HepG2 (cell line): Measurements from ENCODE around the gene STK39. TPM values are rescaled to one million over a fixed set of nuclear protein-coding genes. Genes with fewer than 3 reads are reported as not detected.

Source experiments
- GATAD1 ChIP-seq: IDR thresholded peaks from 2 replicates; pipeline ENCODE4 v1.6.1; 2016; ENCODE audit warnings: missing genetic modification reagents, missing compliant biosample characterization
- HMGA1 ChIP-seq: sonication (generic); formaldehyde crosslinking; conservative IDR thresholded peaks from 2 replicates; pipeline ENCODE4 v1.4.0; 2020; ENCODE audit warnings: missing genetic modification reagents
- HOXD1 ChIP-seq: sonication (generic); formaldehyde crosslinking; IDR thresholded peaks from 2 replicates; pipeline ENCODE4 v1.5.0; 2020; ENCODE audit warnings: missing genetic modification reagents
- MXI1 ChIP-seq: IDR thresholded peaks from 3 replicates; pipeline ENCODE4 v1.6.1; 2012; ENCODE audit warnings: low read depth, low read length, inconsistent platforms, borderline replicate concordance
- NCOA5 ChIP-seq: sonication (generic); formaldehyde crosslinking; IDR thresholded peaks from 2 replicates; pipeline ENCODE4 v1.4.0; 2020; ENCODE audit warnings: missing genetic modification reagents
- NR2F1 ChIP-seq, 2 experiments: fragments of 450-650 bp in 1 of 2; formaldehyde crosslinking in 1 of 2; IDR thresholded peaks; 2 replicates each; pipeline versions ENCODE4 v1.5.0 to v1.6.1; 2016 to 2020; ENCODE audit warnings: mild to moderate bottlenecking in 1 of 2, missing compliant biosample characterization in 1 of 2, missing genetic modification reagents in 1 of 2, moderate library complexity in 1 of 2
- RFX1 ChIP-seq: fragments of 450-650 bp; IDR thresholded peaks from 2 replicates; pipeline ENCODE4 v1.6.1; 2017
- SP5 ChIP-seq: IDR thresholded peaks from 2 replicates; pipeline ENCODE4 v1.6.1; 2016; ENCODE audit warnings: low read depth, borderline replicate concordance
- U2AF1 ChIP-seq: fragments of 200-400 bp; formaldehyde crosslinking; optimal IDR thresholded peaks from 2 replicates; pipeline ENCODE3; 2017; ENCODE audit warnings: mild to moderate bottlenecking, low read depth, low read length
- XBP1 ChIP-seq: sonication (generic); formaldehyde crosslinking; IDR thresholded peaks from 2 replicates; pipeline ENCODE4 v1.5.0; 2020; ENCODE audit warnings: missing genetic modification reagents
- ZMYM4 ChIP-seq: sonication (generic); formaldehyde crosslinking; IDR thresholded peaks from 2 replicates; pipeline ENCODE4 v1.8.1; 2023; ENCODE audit warnings: mild to moderate bottlenecking, missing genetic modification reagents
- ZNF12 ChIP-seq: sonication (generic); formaldehyde crosslinking; IDR thresholded peaks from 2 replicates; pipeline ENCODE4 v1.5.0; 2020; ENCODE audit warnings: missing genetic modification reagents
- ZNF331 ChIP-seq: sonication (generic); formaldehyde crosslinking; IDR thresholded peaks from 2 replicates; pipeline ENCODE4 v1.4.0; 2020; ENCODE audit warnings: missing genetic modification reagents
- ZNF570 ChIP-seq: sonication (generic); formaldehyde crosslinking; IDR thresholded peaks from 2 replicates; pipeline ENCODE4 v1.4.0; 2020; ENCODE audit warnings: mild to moderate bottlenecking, missing genetic modification reagents, borderline replicate concordance
- polyA plus RNA-seq, 8 experiments: library from polyadenylated mRNA; depleted of rRNA in 3 of 8; stranded (reverse) in 7 of 8; unstranded in 1 of 8; fragments of >200 nt; fragmentation: Illumina TruSeq in 4 of 8; extraction: Trizol in 4 of 8; gene quantifications; 2 replicates each; pipeline versions ENCODE4 v1.2.1 to v1.2.3, GENCODE V29; 2011 to 2016; ENCODE audit warnings: low read depth in 4 of 8, missing spikeins in 1 of 8, mixed read lengths in 1 of 8; ENCODE audit not compliant: insufficient read depth in 1 of 8
- total RNA-seq, 5 experiments: library from RNA; depleted of rRNA; stranded (reverse); fragments of >200 nt; fragmentation: Illumina TruSeq; extraction: Trizol; gene quantifications; 2 replicates each; pipeline ENCODE4 v1.2.3, GENCODE V29; 2016; ENCODE audit warnings: low read depth in 1 of 5
- TF ChIP-seq, protein P1 (sequence below): sonication (generic); formaldehyde crosslinking; IDR thresholded peaks from 2 replicates; pipeline ENCODE4 v1.9.0; 2021; ENCODE audit warnings: missing genetic modification reagents, borderline replicate concordance
- TF ChIP-seq, protein P2 (sequence below): sonication (generic); formaldehyde crosslinking; conservative IDR thresholded peaks from 2 replicates; pipeline ENCODE4 v1.4.0; 2020; ENCODE audit warnings: mild to moderate bottlenecking, missing genetic modification reagents, moderate library complexity

STK39 gene
- total and polyA plus RNA-seq, 2 of the 13 experiments (the other 11 are each of a cell fraction or from before 2014, with no cell fraction given) = 27.3 to 38.4 TPM

DNA sequence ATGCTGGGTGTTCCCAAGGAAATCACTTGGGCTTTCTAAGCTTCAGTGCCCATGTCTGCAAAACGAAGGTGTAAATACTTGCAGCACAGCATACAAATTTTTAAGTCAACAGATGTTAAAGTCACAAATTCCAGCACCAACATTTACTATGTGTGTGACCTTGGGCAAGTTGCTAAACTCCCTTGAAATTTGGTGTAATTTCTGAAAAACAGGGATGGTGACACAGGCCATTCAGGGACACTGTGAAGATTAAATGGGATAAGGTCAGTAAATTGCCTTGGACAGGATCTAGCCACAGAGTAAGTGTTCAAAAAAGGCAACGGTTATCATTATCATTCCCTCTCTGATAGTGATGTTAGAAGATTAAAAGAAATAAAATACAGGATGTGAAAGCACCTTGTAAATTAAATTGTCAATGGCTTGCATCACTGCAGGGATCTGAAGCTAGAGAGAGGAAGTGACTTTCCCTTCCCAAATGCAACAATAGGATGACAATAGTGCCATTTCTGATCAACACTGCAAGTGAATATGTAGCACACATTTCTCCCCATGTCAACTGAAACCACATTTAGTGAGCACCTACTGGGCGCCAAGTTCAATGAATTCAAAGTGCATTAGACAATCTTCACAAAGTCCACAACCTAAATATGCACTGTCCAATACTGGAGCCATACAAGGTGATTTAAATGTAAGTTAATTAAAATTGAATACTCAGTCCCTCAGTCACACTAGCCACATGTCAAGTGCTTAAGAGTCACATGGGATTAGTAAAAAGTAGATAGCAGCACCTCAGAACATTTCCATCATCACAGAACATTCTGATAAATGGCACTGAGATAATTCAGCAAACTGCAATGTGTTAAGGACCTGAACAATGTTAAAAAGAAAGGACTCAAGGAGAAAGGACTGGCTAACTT is 81.2 kb downstream of the STK39 start (continued):
- TF ChIP-seq, protein P1, sequence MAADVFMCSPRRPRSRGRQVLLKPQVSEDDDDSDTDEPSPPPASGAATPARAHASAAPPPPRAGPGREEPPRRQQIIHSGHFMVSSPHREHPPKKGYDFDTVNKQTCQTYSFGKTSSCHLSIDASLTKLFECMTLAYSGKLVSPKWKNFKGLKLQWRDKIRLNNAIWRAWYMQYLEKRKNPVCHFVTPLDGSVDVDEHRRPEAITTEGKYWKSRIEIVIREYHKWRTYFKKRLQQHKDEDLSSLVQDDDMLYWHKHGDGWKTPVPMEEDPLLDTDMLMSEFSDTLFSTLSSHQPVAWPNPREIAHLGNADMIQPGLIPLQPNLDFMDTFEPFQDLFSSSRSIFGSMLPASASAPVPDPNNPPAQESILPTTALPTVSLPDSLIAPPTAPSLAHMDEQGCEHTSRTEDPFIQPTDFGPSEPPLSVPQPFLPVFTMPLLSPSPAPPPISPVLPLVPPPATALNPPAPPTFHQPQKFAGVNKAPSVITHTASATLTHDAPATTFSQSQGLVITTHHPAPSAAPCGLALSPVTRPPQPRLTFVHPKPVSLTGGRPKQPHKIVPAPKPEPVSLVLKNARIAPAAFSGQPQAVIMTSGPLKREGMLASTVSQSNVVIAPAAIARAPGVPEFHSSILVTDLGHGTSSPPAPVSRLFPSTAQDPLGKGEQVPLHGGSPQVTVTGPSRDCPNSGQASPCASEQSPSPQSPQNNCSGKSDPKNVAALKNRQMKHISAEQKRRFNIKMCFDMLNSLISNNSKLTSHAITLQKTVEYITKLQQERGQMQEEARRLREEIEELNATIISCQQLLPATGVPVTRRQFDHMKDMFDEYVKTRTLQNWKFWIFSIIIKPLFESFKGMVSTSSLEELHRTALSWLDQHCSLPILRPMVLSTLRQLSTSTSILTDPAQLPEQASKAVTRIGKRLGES = no peak
- TF ChIP-seq HOXD1 (CRISPR knock-in tag) (no peak), RFX1 (no peak), ZMYM4 (CRISPR knock-in tag) (0 out of 2 replicates have a peak, but pooled peaks have one; percentile 24), HMGA1 (CRISPR knock-in tag) (no peak), U2AF1 (no peak), NCOA5 (CRISPR knock-in tag) (no peak), NR2F1 (CRISPR knock-in tag; IDR thresholded peaks at IDR 0.05) (no peak), SP5 (CRISPR knock-in tag) (no peak), ZNF12 (no peak), XBP1 (CRISPR knock-in tag) (no peak), MXI1 (no peak), GATAD1 (no peak), ZNF331 (peak; percentile 38; the same call in 1 of the 2 replicates), ZNF570 (CRISPR knock-in tag) (no peak)
- TF ChIP-seq, protein P2, sequence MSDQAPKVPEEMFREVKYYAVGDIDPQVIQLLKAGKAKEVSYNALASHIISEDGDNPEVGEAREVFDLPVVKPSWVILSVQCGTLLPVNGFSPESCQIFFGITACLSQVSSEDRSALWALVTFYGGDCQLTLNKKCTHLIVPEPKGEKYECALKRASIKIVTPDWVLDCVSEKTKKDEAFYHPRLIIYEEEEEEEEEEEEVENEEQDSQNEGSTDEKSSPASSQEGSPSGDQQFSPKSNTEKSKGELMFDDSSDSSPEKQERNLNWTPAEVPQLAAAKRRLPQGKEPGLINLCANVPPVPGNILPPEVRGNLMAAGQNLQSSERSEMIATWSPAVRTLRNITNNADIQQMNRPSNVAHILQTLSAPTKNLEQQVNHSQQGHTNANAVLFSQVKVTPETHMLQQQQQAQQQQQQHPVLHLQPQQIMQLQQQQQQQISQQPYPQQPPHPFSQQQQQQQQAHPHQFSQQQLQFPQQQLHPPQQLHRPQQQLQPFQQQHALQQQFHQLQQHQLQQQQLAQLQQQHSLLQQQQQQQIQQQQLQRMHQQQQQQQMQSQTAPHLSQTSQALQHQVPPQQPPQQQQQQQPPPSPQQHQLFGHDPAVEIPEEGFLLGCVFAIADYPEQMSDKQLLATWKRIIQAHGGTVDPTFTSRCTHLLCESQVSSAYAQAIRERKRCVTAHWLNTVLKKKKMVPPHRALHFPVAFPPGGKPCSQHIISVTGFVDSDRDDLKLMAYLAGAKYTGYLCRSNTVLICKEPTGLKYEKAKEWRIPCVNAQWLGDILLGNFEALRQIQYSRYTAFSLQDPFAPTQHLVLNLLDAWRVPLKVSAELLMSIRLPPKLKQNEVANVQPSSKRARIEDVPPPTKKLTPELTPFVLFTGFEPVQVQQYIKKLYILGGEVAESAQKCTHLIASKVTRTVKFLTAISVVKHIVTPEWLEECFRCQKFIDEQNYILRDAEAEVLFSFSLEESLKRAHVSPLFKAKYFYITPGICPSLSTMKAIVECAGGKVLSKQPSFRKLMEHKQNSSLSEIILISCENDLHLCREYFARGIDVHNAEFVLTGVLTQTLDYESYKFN (CRISPR knock-in tag) = peak; percentile 75
